D341Med (cell line): Measurements from ENCODE around the gene GNPTAB.
A peak's percentile ranks its signal among the peaks of the same experiment; 100 is the strongest.
"Not testable (repeated sequence)": the region's sequence is repeated elsewhere in the genome, so short reads cannot be mapped to it uniquely, and the experiment has no call there.

Source experiments
- DNase-seq: peaks from one replicate; pipeline ENCODE4 v3.0.0; 2012; ENCODE audit warnings: low spot score

GNPTAB gene

GRCh38 chr12:101737476-101737875 is 93.3 kb downstream of the GNPTAB start:
- DNase-seq: no peak

- not testable (repeated sequence) for DNase-seq
These were observed 96.3 kb downstream of the GNPTAB start for GRCh38 chr12:101734482-101734881.

GRCh38 chr12:101733166-101733565 is 97.6 kb downstream of the GNPTAB start:
- DNase-seq: no peak

- no peak for DNase-seq
These were observed 98.4 kb downstream of the GNPTAB start for GRCh38 chr12:101732318-101732717.

- no peak for DNase-seq
These were observed 100.9 kb downstream of the GNPTAB start for GRCh38 chr12:101729842-101730241.

- DNase-seq: no peak
These were observed 103.7 kb downstream of the GNPTAB start for GRCh38 chr12:101727098-101727497.

GRCh38 chr12:101722392-101722791 is 108.4 kb downstream of the GNPTAB start:
- no peak for DNase-seq

- DNase-seq: no peak
These were observed 110.6 kb downstream of the GNPTAB start for GRCh38 chr12:101720118-101720517.

GRCh38 chr12:101719566-101719965 is 111.2 kb downstream of the GNPTAB start:
- DNase-seq: no peak

GRCh38 chr12:101714877-101715444 is 115.8 kb downstream of the GNPTAB start:
- DNase-seq: no peak

GRCh38 chr12:101713930-101714329 is 116.8 kb downstream of the GNPTAB start:
- no peak for DNase-seq

GRCh38 chr12:101713059-101713682 is 117.6 kb downstream of the GNPTAB start:
- DNase-seq: no peak

GRCh38 chr12:101710288-101710687 is 120.5 kb downstream of the GNPTAB start:
- no peak for DNase-seq

- no peak for DNase-seq
These were observed 123.5 kb downstream of the GNPTAB start for GRCh38 chr12:101707131-101707782.

GRCh38 chr12:101706403-101706802 is 124.4 kb downstream of the GNPTAB start:
- DNase-seq: no peak

GRCh38 chr12:101703487-101703886 is 127.3 kb downstream of the GNPTAB start:
- no peak for DNase-seq

GRCh38 chr12:101700299-101700820 is 130.4 kb downstream of the GNPTAB start:
- DNase-seq: no peak

GRCh38 chr12:101698800-101699347 is 131.9 kb downstream of the GNPTAB start:
- peak; percentile 31 for DNase-seq

GRCh38 chr12:101697930-101698799 is 132.6 kb downstream of the GNPTAB start:
- no peak for DNase-seq

- DNase-seq: peak; percentile 90
These were observed 133.4 kb downstream of the GNPTAB start, which contains the start of gene CHPT1 for GRCh38 chr12:101697197-101697929. Gene CHPT1, plus strand, starts transcription at chr12:101697640. Its CDS starts 222 bp downstream, at chr12:101697862.
